Panc1 (cell line): Measurements from ENCODE around the gene CAPN2.

ENCODE experiments used
- POLR2AphosphoS5 ChIP-seq: IDR thresholded peaks from 2 replicates; pipeline ENCODE4 v1.6.1; 2012; ENCODE audit warnings: mild to moderate bottlenecking, low read depth, low read length, moderate library complexity
- SIN3A ChIP-seq: IDR thresholded peaks from 2 replicates; pipeline ENCODE4 v1.6.1; 2012; ENCODE audit warnings: low read depth, mild to moderate bottlenecking, low read length, moderate library complexity, borderline replicate concordance; ENCODE audit not compliant: insufficient read depth
- TCF7L2 ChIP-seq: IDR thresholded peaks from 2 replicates; pipeline ENCODE4 v1.6.1; 2011; ENCODE audit warnings: mild to moderate bottlenecking, low read depth, low read length, inconsistent platforms

GRCh38 chr1:223721658-223722607, 9.6 kb downstream of the CAPN2 start:
- TF ChIP-seq POLR2AphosphoS5 (no peak), TCF7L2 (no peak), SIN3A (no peak)
